Measurements from ENCODE around the gene PDE1C. TPM values are rescaled to one million over a fixed set of nuclear protein-coding genes. Genes with fewer than 3 reads are reported as not detected.

The PDE1C gene
- total RNA-seq, 2 donors from 2014 or later = 0.26 to 0.60 TPM

GRCh38 chr7:31825576-31825975 is 244.6 kb downstream of the PDE1C start:
- H3K9me3 Mint-ChIP-seq = no peaks in the 10 kb centered on the region
- DNase-seq = peak; percentile 63
- H3K27ac Mint-ChIP-seq = no peak overlapping the region

GRCh38 chr7:31819031-31819430 is 251.2 kb downstream of the PDE1C start:
- no peak overlapping the region for H3K9ac ChIP-seq (ENCODE audit: extremely low read depth, low read length, poor library complexity, severe bottlenecking)
- H3K4me3 ChIP-seq (ENCODE audit: low read length) = no peak overlapping the region
- no peaks in the 10 kb centered on the region for H3K9me3 ChIP-seq (ENCODE audit: control insufficient read depth, low read length)
- no peaks in the 10 kb centered on the region for H3K36me3 Mint-ChIP-seq (ENCODE audit: low read depth)
- no peaks in the 10 kb centered on the region for H3K27me3 ChIP-seq (ENCODE audit: control insufficient read depth, insufficient read depth, low read length, poor library complexity, severe bottlenecking)
- H3K27me3 Mint-ChIP-seq (ENCODE audit: insufficient read depth) = peaks cover 7% of the 10 kb centered on the region
- no peak overlapping the region for H3K4me3 Mint-ChIP-seq
- no peaks in the 10 kb centered on the region for H3K9me3 Mint-ChIP-seq
- H3K36me3 ChIP-seq (ENCODE audit: control insufficient read depth, insufficient read depth, low read length) = no peaks in the 10 kb centered on the region
- TF ChIP-seq CTCF (conservative IDR thresholded peaks at IDR 0.05) = no peak
- no peak overlapping the region for H3K27ac ChIP-seq (ENCODE audit: low read depth, low read length)
- H3K4me1 Mint-ChIP-seq = peaks cover 10% of the 10 kb centered on the region
- DNase-seq = no peak
- WGBS, 2 experiments (ENCODE audit: insufficient coverage in 1 of 2, insufficient read length in 1 of 2) = 95% methylated on average over 4 to 5 of the region's 5 CpGs
- H3K4me1 ChIP-seq (ENCODE audit: control insufficient read depth, insufficient read depth, low read length) = no peaks in the 10 kb centered on the region
- H3K27ac Mint-ChIP-seq = no peak overlapping the region

More at GRCh38 chr7:31825576-31825975, 244.6 kb downstream of the PDE1C start:
- no peak overlapping the region for H3K4me3 ChIP-seq (ENCODE audit: low read length)
- H3K36me3 ChIP-seq (ENCODE audit: control insufficient read depth, insufficient read depth, low read length) = no peaks in the 10 kb centered on the region
- H3K27me3 ChIP-seq (ENCODE audit: control insufficient read depth, insufficient read depth, low read length, poor library complexity, severe bottlenecking) = no peaks in the 10 kb centered on the region
- Mint-ChIP-seq H3K27me3 (ENCODE audit: insufficient read depth) (peaks cover 4% of the 10 kb centered on the region), H3K4me3 (no peak overlapping the region), H3K36me3 (ENCODE audit: low read depth) (no peaks in the 10 kb centered on the region), H3K4me1 (peaks cover 20% of the 10 kb centered on the region)
- no peaks in the 10 kb centered on the region for H3K4me1 ChIP-seq (ENCODE audit: control insufficient read depth, insufficient read depth, low read length)
- H3K9me3 ChIP-seq (ENCODE audit: control insufficient read depth, low read length) = no peaks in the 10 kb centered on the region
- no peak for TF ChIP-seq CTCF (conservative IDR thresholded peaks at IDR 0.05)
- H3K9ac ChIP-seq (ENCODE audit: extremely low read depth, low read length, poor library complexity, severe bottlenecking) = no peak overlapping the region
- H3K27ac ChIP-seq (ENCODE audit: low read depth, low read length) = no peak overlapping the region

- Mint-ChIP-seq H3K27ac (no peak overlapping the region), H3K4me3 (no peak overlapping the region), H3K27me3 (ENCODE audit: insufficient read depth) (peaks cover 3% of the 10 kb centered on the region), H3K9me3 (no peaks in the 10 kb centered on the region), H3K36me3 (ENCODE audit: low read depth) (no peaks in the 10 kb centered on the region), H3K4me1 (peaks cover 10% of the 10 kb centered on the region)
- Histone ChIP-seq H3K27me3 (ENCODE audit: control insufficient read depth, insufficient read depth, low read length, poor library complexity, severe bottlenecking) (no peaks in the 10 kb centered on the region), H3K4me3 (ENCODE audit: low read length) (no peak overlapping the region), H3K36me3 (ENCODE audit: control insufficient read depth, insufficient read depth, low read length) (no peaks in the 10 kb centered on the region), H3K9me3 (ENCODE audit: control insufficient read depth, low read length) (no peaks in the 10 kb centered on the region), H3K9ac (ENCODE audit: extremely low read depth, low read length, poor library complexity, severe bottlenecking) (no peak overlapping the region), H3K27ac (ENCODE audit: low read depth, low read length) (no peak overlapping the region), H3K4me1 (ENCODE audit: control insufficient read depth, insufficient read depth, low read length) (no peaks in the 10 kb centered on the region)
- WGBS, 2 experiments (ENCODE audit: insufficient coverage in 1 of 2, insufficient read length in 1 of 2) = 63 to 76% methylated on average over 5 of the region's 5 CpGs
- no peak for DNase-seq
- no peak for TF ChIP-seq CTCF (conservative IDR thresholded peaks at IDR 0.05)
These were observed 253.4 kb downstream of the PDE1C start for GRCh38 chr7:31816810-31817209.

Data from endodermal cell (in vitro differentiated cells).